GM12872 (cell line): ENCODE results near the gene FBLN1.

Experiments
- TF ChIP-seq, protein P1 (sequence below): IDR thresholded peaks from 3 replicates; pipeline ENCODE4 v1.5.1; 2011; ENCODE audit warnings: low read depth, mild to moderate bottlenecking, low read length, moderate library complexity; ENCODE audit not compliant: insufficient read depth

FBLN1 gene

GRCh38 chr22:45578524-45579147, 76.0 kb downstream of the FBLN1 start:
- TF ChIP-seq, protein P1, sequence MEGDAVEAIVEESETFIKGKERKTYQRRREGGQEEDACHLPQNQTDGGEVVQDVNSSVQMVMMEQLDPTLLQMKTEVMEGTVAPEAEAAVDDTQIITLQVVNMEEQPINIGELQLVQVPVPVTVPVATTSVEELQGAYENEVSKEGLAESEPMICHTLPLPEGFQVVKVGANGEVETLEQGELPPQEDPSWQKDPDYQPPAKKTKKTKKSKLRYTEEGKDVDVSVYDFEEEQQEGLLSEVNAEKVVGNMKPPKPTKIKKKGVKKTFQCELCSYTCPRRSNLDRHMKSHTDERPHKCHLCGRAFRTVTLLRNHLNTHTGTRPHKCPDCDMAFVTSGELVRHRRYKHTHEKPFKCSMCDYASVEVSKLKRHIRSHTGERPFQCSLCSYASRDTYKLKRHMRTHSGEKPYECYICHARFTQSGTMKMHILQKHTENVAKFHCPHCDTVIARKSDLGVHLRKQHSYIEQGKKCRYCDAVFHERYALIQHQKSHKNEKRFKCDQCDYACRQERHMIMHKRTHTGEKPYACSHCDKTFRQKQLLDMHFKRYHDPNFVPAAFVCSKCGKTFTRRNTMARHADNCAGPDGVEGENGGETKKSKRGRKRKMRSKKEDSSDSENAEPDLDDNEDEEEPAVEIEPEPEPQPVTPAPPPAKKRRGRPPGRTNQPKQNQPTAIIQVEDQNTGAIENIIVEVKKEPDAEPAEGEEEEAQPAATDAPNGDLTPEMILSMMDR, result no peak

DNA sequence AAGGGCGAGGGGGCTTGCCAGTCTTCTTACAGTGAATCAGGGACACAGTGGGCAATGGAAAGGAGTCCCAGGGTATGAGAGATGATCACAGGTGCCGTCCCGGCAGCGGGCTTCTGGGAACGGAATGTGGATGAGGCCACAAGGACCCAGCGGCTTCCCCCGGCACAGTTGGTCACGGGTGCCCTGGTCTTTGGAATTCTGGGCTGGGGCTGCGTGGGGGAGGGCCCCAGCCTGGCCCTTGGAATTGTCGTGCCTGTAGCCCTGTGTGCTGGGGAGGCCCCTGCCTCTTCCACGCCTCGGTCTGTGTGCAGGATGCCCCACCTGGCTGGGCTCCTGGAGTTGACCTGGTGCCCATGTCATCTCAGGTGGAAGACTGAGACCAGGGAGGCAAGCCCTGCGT, 76.6 kb downstream of the FBLN1 start:
- TF ChIP-seq, protein P1, result no peak

DNA sequence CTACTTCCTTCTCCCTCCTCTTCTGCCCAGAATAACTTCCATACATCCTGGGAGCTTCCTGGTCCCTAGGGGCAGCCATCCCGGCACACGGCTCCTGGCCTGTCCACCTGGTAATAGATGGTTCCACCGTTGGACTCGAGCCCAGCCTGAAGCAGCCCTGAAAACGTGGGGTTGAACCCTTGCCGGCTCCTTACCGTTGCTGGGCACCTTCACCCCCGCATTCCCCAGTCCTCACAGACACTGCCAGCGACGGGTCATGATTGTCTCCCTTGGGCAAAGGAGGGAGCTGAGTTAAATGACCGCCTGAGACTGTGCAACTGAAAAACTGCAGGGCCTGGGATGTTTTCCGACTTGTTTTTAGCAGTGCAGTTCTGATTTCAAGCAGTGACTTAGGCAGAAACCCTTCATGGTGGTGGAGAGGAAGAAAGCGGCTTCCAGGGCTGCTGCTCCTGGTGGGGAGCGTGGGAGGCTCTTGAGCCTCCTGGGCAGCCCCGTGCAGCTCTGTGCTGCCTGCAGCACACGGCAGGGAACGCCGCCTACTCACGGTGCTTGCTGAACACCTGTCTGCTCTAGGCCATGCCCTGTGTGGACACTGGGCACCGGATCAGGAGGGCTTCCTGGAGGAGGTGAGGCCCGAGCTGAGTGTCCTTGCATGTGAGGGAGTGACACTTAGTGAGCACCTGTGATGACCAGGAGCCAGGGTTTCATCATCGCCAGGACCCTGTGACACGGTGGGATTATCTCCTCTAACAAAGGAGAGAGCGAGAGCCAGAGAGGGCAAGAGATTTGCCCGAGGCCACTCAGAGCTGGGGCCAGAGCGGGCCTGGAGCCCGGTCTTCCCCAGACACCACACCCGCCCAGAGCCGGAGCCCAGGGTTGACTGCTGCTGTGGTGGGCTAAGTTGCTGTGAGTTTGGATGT, 77.4 kb downstream of the FBLN1 start:
- TF ChIP-seq, protein P1, result no peak

- TF ChIP-seq, protein P1, result no peak
These were observed 78.2 kb downstream of the FBLN1 start for GRCh38 chr22:45580726-45581381.

GRCh38 chr22:45581549-45582080, 78.9 kb downstream of the FBLN1 start:
- TF ChIP-seq, protein P1, result no peak

DNA sequence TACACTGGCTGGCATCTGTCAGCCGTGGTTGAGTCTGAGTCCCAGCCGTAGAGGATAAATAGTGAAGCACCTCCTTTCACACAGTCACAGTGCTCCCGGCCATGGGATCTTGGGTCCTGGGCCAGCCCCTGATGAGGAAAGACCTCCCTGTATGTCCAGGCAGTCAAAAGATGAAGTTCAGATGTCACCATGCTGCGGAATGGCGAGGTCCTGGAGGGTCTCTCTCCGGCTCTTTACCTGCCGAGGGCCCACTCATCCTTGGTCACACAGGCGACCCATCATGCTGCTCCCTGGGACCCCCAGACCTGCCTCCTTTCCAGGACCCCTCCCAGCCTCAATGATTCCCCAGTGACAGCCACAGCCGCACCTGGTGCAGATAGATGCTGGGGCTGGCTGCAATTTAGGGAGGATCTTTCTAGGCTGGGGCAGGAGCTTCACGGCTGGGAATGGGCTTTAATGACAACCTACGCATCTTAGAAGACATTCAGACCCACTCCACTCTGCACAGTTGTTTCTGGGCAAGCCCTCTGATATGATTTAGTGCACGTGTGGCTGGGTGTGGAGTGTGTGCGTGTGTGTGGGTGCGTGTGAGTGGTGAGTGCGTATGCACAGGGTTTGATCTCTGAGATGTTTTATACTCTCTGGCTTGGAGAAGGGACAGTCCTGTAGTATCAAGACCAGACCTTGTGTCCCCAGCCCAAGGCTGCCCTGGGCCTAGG, 79.7 kb downstream of the FBLN1 start:
- TF ChIP-seq, protein P1, result no peak
